HG02943 (cell line): ENCODE measurements around the gene COL16A1.

Experiments
- ATAC-seq: cut with Tn5 transposase; IDR thresholded peaks from one replicate; pipeline ENCODE4 v1.9.1; 2021; ENCODE audit warnings: mild to moderate bottlenecking, low read depth, moderate library complexity; ENCODE audit not compliant: unreplicated experiment

COL16A1 gene

DNA sequence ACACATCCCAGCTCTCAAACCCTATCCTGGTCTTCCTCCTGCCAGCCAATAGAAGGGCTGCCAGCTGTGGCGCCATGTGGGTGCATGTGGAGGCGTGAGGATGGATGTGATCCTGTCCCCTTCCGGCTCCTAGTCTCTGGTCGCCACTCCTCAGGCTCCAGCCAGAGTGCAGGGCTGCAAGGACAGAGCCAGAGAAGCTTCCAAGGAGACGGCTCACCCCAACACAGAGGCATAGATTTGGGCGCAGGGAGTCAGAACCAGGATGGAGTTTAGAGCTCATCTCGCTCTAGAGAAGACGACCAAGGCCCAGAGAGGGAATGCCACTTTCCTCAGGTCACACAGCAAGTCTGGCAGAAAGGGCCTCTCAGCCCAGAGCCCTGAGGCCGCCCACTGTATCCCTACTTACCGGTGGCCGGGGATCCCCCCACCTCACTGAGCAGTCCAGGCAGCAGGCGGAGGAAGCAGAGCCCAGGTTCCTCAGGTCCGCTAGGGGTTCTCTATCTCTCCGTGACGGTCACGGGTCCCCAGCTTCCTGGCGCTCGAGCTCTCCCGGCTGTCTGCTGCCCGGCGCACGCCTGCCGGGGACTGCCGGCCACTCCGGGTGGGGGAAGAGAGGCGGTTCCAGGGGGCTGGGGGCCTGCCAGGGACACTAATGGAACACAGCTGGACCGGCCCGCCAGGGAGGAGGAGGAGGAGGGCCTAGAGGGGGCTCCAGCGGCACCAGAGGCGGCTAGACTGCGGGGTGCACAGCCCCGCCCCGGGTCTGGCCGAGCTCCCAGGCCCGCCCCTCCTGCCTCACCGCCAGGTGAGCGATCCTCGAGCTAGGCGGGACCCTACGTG lies at the start of gene COL16A1:
Gene COL16A1 (minus strand): TSS at position 587 of the 840 bp plus-strand sequence. CDS start 1,824 bp downstream, outside the sequence.
- ATAC-seq: no peak

DNA sequence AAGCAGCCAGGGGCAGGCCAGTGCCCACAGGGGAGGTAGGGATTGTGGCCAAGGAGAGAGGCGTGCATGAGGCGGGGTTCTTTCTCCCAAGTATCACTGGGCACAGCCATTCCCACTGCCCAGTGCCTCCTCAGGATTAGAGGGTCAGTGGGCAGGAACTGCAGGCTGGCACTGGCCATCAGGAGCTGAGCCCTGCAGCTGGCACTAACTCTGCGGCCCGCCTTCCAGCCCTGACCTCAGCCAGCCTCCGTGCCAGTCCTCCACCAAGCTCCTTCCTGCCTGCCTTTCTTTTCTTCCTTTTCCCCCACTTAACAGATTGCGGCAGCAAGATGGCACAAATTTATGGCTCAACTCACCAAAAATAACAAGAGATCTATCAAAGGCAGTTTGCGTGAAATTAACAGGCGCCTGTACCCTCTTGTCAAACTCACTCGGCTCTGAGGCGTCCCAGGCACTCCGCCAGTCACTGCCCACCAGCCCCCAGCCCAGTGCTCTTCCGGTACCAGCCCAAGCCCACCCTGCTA lies 49.2 kb upstream of the COL16A1 start:
- ATAC-seq: no peak

DNA sequence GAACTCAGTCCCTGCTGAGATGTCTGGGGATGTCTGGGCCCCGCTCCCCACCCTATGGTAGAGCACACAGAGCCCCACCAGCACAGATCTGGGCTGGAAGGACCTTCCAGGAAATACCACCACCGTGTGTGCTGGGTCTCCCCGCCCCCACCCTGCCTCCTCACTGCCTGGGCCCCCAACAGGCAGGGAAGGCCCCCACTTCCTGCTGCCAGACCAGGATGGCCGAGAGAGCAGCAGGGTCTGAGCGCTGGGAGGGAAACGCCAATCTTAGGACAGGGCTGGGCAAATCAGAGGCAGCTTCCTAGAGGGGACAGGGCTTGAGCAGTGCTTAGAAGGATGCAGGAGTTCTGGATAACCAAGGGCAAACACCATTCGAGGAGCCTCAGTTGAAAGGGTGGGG lies 48.4 kb upstream of the COL16A1 start:
- ATAC-seq: no peak

DNA sequence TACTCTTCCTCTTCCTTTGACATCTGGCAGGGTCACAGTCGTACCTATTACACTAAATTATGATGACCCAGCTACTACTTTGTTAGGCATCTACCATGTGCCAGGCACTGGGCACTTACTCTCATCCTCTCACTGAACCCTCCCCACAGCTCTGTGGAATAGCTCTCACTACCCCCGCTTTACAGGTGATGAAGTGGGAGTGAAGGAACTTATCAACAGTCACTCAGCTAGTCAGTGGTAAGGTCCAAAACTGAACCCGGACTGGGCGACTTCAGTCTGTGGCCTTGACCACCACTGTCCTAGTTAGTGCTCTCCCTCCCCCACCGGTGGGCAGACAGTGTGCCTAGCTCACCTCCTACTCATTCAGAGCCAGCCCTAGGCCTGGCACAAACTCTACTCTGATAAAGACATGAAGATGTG lies 48.0 kb upstream of the COL16A1 start:
- ATAC-seq: no peak

DNA sequence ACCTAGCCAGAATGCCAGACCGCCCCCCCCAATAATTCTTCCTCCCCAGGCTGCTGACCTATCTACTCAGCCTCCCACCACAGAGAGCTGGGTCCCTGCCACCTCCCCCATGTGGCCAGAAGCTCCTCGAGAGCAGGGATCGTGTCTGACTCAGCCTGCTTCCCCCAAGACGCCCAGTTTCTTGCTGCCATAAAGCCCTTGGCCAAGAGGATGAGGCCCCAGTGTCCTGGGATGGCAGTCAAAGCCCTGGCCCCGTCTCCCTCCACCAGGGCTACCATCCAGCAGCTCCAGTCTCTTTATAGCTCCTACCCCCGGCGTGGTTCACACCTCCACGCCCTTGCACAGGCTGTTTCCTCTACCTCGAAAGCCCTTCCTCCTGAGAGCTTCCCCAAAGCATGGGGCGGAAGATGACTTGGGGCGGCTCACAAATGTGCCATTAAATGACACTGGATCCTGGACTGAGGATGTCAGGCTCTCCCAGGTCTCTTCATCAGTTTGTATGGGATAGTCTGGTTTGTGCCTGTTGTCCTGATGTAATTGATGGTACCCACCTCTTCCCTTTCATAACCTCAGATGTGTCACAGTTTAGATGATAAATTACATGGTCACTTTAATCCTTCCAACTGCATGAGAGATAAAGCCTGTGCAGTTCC lies 47.2 kb upstream of the COL16A1 start:
- ATAC-seq: no peak

DNA sequence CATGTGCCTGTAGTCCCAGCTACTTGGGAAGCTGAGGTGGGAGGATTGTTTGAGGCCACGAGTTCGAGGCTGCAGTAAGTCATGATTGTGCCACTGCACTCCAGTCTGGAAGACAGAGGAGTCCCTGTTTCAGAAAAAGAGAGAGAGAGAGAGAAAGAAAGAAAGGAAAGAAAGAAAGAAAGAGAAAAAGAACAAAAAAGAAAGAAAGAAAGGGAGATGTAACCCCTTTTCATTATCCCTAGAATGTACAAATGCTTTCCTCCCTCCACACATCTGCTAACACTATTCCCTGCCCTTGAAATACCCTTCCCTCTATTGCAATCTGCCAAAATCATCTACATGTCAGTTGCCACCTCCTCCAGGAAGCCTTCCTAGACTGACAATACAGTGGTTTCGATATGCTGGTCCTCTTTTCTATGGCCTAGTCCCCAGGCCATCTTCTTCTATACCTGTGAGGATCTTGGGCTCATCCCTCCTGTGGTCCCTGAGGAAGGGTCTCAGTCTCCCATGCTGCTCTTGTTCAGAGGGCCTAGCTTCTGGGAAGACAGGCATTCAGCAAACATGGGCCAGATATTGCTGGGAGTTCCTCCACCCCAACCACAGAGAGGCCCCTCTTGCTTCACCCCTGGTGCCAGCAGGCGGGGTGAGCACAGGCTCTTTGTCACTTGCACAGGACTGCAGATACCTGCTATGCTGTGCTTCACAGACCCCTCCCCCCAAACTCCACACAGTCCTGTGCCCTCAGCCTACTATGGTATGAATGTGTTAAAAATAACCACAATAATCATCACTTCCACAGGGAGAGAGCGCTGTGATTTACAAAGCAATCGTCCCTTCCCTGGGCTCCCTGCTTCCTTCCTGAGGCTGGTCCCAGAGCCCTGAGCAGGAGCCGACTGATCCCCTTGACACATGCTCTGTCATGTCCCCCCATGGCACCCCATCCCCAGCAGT lies 46.2 kb upstream of the COL16A1 start:
- no peak for ATAC-seq

DNA sequence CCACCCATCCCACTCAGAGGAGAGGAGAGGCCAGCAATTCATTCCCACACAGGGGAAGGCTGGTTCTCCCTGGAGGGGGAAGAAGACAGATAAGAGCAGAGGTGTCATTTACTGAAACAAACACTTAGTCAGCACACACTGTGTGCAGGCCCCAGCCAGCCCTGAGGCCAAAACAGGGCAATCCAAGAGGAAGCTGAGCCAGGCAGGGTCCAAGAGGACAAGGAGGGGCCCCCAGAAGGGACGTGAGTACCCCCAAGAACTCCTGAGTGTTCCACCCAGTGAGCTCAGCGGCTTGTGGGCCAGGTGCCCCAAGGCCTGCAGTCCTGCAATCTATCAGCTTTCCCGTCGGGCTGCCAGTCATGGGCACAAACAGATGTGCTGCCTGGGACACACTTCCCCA lies 44.5 kb upstream of the COL16A1 start:
- ATAC-seq: no peak

DNA sequence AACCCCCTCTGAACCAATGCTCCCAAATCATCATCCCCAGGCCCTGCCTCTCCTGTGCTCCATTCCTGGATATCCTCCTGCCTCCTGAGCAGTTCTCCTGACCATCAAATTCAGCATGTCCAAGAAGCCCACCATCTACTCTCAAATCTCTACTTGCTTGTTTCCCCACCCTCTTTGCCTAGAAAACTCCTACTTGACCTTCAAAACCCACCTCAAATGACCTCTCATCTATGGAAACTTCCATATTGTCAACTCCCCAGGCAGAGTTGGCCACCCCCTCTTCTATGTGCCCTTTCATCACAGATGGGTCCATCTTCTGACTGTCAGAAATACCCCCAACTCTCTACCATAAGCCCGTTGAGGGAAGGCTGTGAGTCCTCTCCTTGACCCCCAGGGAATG lies 43.5 kb upstream of the COL16A1 start:
- ATAC-seq: no peak

DNA sequence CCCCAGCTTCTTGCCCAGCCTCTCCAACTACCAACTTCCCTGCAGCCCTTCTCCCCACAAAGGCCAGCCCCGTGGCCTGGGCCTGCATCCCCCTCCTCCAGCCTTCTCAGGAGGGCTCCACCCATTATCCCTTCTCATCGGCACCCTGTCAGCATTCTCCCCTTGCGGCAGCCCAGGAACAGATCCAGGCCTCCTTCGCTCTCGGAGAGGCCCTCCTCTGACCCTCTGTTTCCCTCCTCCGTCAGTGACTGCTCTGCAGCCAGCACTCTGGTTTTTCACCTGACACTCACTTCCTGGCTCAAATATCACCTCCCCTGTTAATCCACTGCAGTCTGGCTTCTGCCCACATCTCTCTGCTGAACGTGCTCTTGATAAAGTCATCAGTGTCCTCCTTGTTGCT lies 42.9 kb upstream of the COL16A1 start:
- ATAC-seq: no peak

DNA sequence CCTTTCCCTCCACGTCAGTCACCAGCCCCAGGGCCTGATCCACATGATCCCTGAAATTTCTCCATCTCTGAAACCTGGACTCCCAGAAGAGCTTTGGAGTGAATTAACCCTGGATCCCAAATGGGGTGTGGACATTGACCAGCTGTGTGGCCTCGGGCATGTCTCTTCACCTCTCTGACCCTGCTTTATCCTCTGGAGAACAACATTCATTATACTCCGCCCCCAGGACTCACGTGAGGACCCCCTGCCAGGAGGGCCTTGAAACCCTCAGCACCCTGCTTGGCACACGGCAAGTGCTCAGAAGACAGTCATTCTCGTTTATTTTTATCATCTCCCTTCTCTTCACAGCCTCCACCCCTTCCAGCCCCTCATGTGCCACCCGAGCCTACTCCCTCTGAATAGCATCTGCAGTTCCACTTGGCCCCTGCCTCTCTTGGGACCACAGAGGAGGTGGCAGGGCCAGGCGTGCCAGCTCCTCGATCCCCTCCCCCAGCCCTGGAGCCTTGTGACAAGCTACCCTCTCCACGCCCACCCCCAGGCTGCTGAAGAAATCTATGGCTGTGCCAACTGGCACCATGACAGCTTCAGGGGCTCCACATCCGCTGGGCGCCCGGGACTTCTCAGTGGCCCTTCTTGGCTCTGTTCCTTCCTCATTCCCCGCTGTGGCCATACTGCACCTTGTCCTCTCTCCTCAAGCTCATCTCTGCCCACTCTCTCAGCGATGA lies 42.3 kb upstream of the COL16A1 start:
- ATAC-seq: no peak

DNA sequence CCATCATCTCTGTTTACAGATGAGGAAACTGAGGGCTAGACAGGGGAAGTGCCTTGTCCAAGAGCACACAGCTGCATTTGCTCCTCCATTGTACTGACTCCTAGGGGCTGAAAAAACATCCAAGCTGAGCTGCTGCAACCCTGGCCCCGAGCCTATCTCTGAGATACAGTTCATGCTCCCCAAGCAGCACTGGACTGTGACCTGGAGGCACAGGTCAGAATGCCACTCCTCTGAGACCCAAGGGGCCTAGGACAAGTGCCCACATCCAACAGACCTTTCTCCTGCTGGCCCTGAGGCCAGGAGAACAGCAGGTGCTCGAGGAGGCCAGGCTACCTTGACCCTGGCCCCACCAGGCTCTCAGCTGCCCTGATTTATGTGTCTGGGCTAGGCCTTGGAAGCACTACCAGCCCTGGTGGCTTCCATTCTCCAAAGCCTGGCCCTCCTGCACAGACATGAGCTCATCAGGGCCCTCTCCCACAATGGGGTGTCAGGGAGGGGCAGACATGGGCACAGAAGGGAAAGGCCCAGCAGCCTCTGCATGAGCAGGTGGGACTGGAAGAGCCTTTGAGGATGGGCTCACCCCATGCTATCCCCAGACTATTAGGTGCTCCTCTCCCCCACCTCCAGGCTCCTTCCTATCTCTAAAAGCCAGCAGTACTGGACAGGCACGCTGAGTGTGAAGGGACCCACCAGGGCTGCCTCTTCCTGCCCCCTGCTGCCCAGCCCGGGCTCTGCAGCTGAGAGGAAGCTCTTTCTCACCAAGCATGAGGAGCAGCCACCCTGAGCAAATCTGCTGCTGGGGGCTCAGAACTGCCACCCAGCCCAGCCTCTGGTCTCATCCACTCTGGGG lies 41.5 kb upstream of the COL16A1 start:
- ATAC-seq: no peak

DNA sequence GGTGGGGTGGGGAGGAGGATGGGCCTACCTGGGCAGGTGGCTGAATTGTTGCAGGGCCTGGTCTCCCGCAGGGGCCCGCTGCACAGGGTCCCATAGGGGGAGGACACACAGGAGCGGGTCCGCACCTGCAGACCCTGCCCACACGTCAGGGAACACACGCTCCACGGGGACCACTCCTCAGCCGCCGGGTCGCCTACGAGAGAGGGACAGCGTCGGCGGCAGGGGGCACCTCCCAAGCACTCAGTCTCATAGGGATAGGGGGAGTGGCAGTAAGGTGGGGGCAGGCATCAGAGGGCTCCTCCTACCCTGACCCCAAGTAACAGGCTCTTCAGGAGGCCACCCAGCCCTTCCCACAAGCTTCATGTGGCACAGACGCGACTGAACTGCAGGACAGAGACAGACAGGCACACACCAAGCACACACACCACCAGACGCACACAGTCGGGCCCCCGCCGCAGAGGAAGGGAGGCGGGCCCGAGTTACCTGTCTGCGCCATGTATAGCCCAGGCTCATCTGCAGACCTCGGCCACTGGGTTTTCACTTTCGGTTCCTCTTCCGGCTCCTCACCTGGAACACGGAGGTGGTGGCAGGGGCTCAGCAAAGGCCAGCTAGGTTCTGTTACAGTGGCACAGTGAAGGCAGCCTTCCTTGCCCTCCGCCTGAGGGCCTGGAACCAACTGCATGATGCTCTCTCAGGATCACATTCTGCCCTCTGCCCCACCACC lies 40.5 kb upstream of the COL16A1 start:
- no peak for ATAC-seq

DNA sequence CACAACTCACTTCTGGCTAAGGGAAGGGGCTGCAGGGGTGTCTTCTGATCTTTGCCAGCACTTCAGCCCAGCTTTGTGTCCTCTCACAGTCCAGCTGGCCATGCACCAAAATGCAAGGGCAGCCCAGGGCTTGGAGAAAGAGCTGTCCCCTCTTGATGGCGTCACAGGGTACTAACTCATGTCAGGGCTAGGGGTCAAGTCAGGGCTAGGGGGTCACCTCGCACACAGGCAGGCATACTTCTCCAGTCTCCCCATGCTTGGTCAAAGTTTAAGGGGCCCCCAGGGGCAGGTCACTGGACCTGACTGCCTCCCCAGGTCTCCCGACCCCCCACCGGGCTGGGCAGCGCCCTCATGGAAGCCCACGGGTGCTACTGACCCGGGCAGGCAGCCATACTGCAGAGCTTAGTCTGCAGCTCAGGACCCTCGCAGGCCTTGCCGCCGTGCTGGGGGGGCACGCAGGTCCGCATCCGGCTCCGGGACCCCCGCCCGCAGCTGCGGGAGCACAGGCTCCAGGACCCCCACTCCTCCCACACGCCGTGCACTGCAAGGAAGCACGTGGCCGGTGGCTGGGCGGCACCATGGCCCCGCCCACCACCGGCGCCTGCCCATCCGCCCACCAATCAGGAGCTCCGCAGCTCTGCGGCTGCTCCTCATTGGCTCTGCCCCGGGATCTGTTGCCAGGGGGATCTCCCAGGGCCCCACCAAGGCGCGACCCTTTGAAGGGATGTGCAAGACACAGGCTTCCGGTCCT lies 38.8 kb upstream of the COL16A1 start:
- ATAC-seq: no peak

DNA sequence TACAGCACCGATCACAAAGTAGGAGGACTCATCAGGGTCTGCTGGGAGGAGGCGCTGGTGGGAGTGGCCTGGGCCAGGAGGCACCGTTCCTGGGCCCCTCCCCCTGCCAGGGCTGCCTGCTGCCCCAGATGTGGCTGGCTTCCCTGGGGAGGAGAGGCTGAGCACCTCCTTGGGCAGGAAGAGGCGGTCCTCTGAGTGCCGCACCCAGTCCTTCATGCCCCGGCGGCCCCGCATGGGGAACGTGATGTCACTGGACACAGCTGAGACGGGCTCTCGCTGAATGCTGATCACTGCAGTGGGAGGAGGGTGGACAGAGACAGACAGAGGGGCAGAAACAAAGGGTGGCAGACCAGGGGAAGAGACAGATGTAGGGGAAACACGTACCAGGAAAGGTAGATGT lies 35.5 kb upstream of the COL16A1 start:
- no peak for ATAC-seq

DNA sequence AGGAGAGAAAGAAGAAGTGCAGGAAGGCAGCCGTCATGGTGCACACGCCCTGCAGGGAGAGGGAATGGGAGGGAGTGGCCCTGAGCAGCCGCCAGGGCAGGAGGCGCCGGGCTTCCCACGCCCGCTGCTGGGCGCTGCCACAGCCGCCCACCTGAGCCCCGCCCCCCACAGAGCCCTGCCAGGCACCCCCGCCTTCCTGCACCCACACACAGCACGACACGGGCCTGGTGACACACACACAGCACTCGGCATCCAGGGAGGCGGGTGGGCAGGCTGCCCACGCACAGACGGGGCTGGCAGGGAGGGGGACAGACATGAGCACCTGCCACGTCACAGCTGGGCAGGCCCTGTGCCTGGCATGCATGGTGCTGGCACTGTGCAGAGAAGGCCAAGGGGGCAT lies 32.9 kb upstream of the COL16A1 start:
- ATAC-seq: no peak

DNA sequence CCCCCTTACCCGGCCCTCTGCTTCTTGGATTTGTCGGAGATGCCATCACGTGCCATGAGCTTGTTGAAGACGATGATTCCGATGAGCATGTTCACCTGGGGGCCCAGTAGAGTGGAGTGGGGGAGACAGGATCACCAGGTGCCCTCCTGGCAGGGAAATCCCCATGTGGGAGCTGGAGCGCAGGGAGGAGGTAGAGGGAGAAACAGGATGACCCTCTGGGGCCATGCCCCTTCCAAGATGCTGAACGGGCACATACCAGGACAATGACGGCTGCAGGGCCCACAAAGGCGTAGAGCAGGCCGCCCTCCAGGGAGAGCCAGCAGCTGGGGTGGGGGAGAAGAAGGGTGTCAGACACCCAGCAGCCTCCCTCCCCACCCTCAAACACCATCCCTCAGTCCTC lies 31.8 kb upstream of the COL16A1 start:
- ATAC-seq: no peak

DNA sequence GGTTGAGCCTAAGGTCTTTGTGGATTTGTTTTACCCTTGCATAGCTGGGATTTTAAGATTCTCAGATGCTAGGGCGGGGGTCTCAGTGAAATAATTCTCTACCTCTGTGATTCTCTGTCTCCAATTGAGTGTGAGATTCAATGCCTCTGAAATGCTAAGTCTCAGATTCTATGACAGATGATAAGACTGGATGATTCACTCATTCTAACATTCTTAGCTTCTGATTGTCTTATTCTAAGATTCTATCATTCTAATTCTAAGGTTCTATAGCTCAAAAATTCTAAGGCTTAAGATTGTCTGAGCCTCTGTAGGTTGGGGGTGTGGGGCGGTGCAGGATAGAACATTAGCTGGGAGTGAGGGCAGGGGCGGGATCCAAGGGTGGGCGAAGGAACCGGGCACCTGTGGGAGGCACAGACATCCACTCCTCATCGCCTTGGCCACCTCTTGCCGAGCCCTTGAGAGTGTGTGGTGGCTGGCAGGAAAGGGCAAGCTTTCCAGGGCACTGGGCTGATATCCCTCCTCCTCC lies 30.8 kb upstream of the COL16A1 start:
- no peak for ATAC-seq
